Loucy (cell line): Measurements from ENCODE around the gene CCDC61.

Source experiments
- EZH2phosphoT487 ChIP-seq: fragments of 200-600 bp; IDR thresholded peaks from 2 replicates; pipeline ENCODE4 v1.6.1; 2018; ENCODE audit warnings: antibody characterized with exemption, mild to moderate bottlenecking, moderate library complexity, borderline replicate concordance
- TF ChIP-seq, protein P1 (sequence below): fragments of 200-600 bp; sonication (generic); conservative IDR thresholded peaks from 2 replicates; pipeline ENCODE4 v1.5.1; 2014; ENCODE audit warnings: mild to moderate bottlenecking, antibody characterized with exemption, low read length

DNA sequence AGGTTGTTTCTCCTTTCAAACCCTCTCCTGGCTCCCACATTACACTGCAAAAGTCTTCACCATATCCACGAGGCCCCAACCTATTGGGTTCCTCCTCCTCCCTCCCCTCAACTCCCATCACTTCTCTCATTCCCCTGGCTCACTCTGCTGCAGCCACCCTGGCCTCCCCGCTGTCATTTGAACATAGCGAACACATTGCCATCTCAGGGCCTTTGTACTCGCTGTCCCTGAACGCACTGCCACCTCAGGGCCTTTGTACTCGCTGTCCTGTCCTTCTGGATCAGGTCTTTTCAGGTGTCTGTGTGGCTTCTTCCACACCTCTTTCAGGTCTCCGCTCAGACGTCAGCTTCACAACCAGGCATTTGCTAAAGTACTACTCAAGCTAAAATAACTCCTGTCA lies 1.7 kb downstream of the CCDC61 start:
- TF ChIP-seq, protein P1, sequence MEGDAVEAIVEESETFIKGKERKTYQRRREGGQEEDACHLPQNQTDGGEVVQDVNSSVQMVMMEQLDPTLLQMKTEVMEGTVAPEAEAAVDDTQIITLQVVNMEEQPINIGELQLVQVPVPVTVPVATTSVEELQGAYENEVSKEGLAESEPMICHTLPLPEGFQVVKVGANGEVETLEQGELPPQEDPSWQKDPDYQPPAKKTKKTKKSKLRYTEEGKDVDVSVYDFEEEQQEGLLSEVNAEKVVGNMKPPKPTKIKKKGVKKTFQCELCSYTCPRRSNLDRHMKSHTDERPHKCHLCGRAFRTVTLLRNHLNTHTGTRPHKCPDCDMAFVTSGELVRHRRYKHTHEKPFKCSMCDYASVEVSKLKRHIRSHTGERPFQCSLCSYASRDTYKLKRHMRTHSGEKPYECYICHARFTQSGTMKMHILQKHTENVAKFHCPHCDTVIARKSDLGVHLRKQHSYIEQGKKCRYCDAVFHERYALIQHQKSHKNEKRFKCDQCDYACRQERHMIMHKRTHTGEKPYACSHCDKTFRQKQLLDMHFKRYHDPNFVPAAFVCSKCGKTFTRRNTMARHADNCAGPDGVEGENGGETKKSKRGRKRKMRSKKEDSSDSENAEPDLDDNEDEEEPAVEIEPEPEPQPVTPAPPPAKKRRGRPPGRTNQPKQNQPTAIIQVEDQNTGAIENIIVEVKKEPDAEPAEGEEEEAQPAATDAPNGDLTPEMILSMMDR: no peak
- TF ChIP-seq EZH2phosphoT487: no peak
